ENCODE data around the gene UBTFL1.

Gene UBTFL1

DNA sequence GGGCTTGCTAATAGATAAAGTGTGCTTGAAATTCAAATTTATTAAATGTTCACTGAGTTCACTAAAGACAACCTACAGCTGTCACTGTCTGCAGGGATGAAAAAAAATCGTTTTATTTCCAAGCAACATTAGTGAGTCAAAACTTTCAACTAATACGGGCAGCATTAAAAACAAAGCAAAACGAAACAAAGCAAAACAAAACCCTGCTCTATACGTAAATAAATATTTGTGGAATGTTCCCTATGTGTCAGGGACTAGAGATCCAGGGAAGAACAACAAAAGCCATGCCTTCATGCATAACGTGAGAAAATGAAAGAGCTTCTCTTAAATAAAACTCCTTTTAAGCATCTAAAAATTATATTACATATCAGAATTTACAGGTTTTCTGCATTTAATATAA, 49.3 kb downstream of the UBTFL1 start:
- Mint-ChIP-seq H3K4me1 (peaks cover 3% of the 10 kb centered on the region), H3K9me3 (peaks cover 1% of the 10 kb centered on the region), H3K4me3 (no peak overlapping the region), H3K36me3 (no peaks in the 10 kb centered on the region), H3K27me3 (peaks cover 8% of the 10 kb centered on the region), H3K27ac (no peak overlapping the region)
- ATAC-seq (ENCODE audit: low read depth) (no peak), DNase-seq (ENCODE audit: low spot score in 2 of 2) (no peak)

All from memory B cell (primary cell).